ENCODE measurements around the gene SAG. TPM values are rescaled to one million over a fixed set of nuclear protein-coding genes. Genes with fewer than 3 reads are reported as not detected.

Gene SAG
- total and polyA plus RNA-seq, 2 experiments from 2014 or later = not detected

DNA sequence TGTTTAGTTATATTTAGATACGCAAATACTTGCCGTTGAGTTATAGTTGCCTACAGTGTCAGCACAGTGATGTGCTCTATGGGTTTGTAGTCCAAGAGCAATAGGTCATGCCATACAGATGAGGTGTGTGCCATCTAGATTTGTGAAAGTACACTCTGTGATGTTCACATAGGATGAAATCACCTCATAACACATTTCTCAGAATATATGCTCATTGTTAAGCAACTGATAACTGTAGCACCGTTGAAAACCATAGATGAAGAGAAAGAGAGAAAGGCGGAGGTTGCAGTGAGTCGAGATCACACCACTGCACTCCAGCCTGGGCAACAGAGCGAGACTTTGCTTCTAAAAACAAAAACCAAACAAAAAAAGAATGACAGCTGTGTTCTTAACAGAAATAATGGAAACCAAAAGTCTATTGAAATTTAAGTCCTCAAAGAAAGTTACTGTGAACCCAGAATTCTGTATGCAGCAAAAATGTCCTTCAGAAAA lies 56.2 kb downstream of the SAG start:
- Mint-ChIP-seq H3K36me3 (ENCODE audit: low read depth) (no peaks in the 10 kb centered on the region), H3K4me1 (peaks cover 9% of the 10 kb centered on the region), H3K4me3 (no peak overlapping the region), H3K9me3 (no peaks in the 10 kb centered on the region), H3K27me3 (ENCODE audit: insufficient read depth, low read depth, poor library complexity) (peaks cover 3% of the 10 kb centered on the region), H3K27ac (no peak overlapping the region)
- no peaks in the 10 kb centered on the region for H3K27me3 ChIP-seq (ENCODE audit: insufficient read depth)
- H2AFZ ChIP-seq = no peak overlapping the region
- no peaks in the 10 kb centered on the region for H3F3A ChIP-seq (replicated peaks; ENCODE audit: low read depth)
- ATAC-seq (no peak), DNase-seq (ENCODE audit: low spot score) (no peak)
- no peaks in the 10 kb centered on the region; the same call in none of the 2 replicates for H4K20me1 ChIP-seq (replicated peaks; ENCODE audit: insufficient read depth)
- H3K9me2 ChIP-seq (ENCODE audit: insufficient read depth) = no peaks in the 10 kb centered on the region
- H3K4me1 ChIP-seq (ENCODE audit: insufficient read depth) = no peaks in the 10 kb centered on the region
- H3K36me3 ChIP-seq (ENCODE audit: insufficient read depth) = 0 out of 2 replicates have a peak, but pooled peaks cover 3% of the 10 kb centered on the region
- no peak overlapping the region for H3K4me2 ChIP-seq
- peaks cover 62% of the 10 kb centered on the region for H3K79me2 ChIP-seq (replicated peaks; ENCODE audit: insufficient read depth)
- H3K4me3 ChIP-seq = no peak overlapping the region
- TF ChIP-seq, protein P1, sequence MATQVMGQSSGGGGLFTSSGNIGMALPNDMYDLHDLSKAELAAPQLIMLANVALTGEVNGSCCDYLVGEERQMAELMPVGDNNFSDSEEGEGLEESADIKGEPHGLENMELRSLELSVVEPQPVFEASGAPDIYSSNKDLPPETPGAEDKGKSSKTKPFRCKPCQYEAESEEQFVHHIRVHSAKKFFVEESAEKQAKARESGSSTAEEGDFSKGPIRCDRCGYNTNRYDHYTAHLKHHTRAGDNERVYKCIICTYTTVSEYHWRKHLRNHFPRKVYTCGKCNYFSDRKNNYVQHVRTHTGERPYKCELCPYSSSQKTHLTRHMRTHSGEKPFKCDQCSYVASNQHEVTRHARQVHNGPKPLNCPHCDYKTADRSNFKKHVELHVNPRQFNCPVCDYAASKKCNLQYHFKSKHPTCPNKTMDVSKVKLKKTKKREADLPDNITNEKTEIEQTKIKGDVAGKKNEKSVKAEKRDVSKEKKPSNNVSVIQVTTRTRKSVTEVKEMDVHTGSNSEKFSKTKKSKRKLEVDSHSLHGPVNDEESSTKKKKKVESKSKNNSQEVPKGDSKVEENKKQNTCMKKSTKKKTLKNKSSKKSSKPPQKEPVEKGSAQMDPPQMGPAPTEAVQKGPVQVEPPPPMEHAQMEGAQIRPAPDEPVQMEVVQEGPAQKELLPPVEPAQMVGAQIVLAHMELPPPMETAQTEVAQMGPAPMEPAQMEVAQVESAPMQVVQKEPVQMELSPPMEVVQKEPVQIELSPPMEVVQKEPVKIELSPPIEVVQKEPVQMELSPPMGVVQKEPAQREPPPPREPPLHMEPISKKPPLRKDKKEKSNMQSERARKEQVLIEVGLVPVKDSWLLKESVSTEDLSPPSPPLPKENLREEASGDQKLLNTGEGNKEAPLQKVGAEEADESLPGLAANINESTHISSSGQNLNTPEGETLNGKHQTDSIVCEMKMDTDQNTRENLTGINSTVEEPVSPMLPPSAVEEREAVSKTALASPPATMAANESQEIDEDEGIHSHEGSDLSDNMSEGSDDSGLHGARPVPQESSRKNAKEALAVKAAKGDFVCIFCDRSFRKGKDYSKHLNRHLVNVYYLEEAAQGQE (IDR thresholded peaks at IDR 0.05; ENCODE audit: unreplicated experiment) = no peak
- H3K27ac ChIP-seq (ENCODE audit: low read depth) = no peak overlapping the region

DNA sequence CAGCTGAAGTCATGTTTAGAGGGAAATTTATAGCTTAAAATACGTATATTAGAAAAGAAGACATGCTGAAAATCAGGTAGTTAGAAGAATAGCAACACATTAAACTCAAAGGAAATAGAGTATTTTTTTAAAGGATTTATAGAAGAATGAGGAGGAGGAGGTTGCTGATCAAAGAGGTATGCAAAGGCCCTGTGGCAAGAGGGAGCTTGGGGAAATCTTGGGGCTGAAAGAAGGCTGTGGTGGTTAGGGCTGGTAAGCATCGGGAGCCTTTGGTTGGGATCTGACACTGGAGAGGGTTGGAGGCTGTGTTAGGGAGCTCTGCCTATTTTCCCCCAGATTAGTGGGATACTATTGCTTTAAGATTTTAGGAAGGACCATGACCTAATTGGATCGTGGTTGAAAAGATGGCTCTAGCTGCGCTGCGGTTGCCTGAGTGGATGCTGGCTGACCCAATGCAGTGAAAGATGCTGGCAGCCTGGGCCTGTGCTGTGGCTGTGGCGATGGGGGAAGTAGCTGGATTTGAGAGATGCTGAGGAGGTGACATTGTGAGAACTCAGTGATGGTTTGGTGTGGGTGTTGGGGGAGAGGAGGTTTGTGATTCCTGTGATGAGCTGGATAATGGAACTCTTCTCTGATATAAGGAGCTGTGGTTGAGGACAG lies 58.4 kb downstream of the SAG start:
- DNase-seq (ENCODE audit: low spot score) (no peak), ATAC-seq (no peak)
- H3K36me3 Mint-ChIP-seq (ENCODE audit: low read depth) = no peaks in the 10 kb centered on the region
- no peaks in the 10 kb centered on the region for H3F3A ChIP-seq (replicated peaks; ENCODE audit: low read depth)
- peaks cover 2% of the 10 kb centered on the region for H3K27me3 Mint-ChIP-seq (ENCODE audit: insufficient read depth, low read depth, poor library complexity)
- H3K4me3 ChIP-seq = no peak overlapping the region
- TF ChIP-seq CREB1 (CRISPR knock-in tag; IDR thresholded peaks at IDR 0.05; ENCODE audit: low read depth) (no peak), EZH2phosphoT487 (IDR thresholded peaks at IDR 0.05; ENCODE audit: unreplicated experiment) (no peak), POLR2AphosphoS5 (IDR thresholded peaks at IDR 0.05; ENCODE audit: low read depth) (no peak), EZH2 (IDR thresholded peaks at IDR 0.05; ENCODE audit: low read depth, unreplicated experiment) (no peak), NANOG (IDR thresholded peaks at IDR 0.05; ENCODE audit: borderline replicate concordance) (no peak)
- TF ChIP-seq, protein P2, sequence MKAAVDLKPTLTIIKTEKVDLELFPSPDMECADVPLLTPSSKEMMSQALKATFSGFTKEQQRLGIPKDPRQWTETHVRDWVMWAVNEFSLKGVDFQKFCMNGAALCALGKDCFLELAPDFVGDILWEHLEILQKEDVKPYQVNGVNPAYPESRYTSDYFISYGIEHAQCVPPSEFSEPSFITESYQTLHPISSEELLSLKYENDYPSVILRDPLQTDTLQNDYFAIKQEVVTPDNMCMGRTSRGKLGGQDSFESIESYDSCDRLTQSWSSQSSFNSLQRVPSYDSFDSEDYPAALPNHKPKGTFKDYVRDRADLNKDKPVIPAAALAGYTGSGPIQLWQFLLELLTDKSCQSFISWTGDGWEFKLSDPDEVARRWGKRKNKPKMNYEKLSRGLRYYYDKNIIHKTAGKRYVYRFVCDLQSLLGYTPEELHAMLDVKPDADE (IDR thresholded peaks at IDR 0.05) = no peak
- H3K27me3 ChIP-seq (ENCODE audit: insufficient read depth) = no peaks in the 10 kb centered on the region
- no peak overlapping the region for H3K27ac Mint-ChIP-seq
- H3K9me2 ChIP-seq (ENCODE audit: insufficient read depth) = no peaks in the 10 kb centered on the region
- peaks cover 13% of the 10 kb centered on the region for H3K4me1 Mint-ChIP-seq
- H3K4me3 Mint-ChIP-seq = no peak overlapping the region
- no peak overlapping the region for H2AFZ ChIP-seq
- H3K4me1 ChIP-seq (ENCODE audit: insufficient read depth) = no peaks in the 10 kb centered on the region
- no peak overlapping the region for H3K4me2 ChIP-seq
- peaks cover 52% of the 10 kb centered on the region for H3K79me2 ChIP-seq (replicated peaks; ENCODE audit: insufficient read depth)
- H3K27ac ChIP-seq (ENCODE audit: low read depth) = no peak overlapping the region
- H4K20me1 ChIP-seq (replicated peaks; ENCODE audit: insufficient read depth) = peaks cover 6% of the 10 kb centered on the region
- 0 out of 2 replicates have a peak, but pooled peaks cover 3% of the 10 kb centered on the region for H3K36me3 ChIP-seq (ENCODE audit: insufficient read depth)
- H3K9me3 Mint-ChIP-seq = no peaks in the 10 kb centered on the region
